Pons (tissue), 1 donor: Measurements from ENCODE around the gene MRPL52.
"Not testable (repeated sequence)": the region's sequence is repeated elsewhere in the genome, so short reads cannot be mapped to it uniquely, and the experiment has no call there.

Experiments used
- DNase-seq: peaks from one replicate; pipeline ENCODE4 v3.0.0-alpha.2; 2016; ENCODE audit warnings: low spot score

Gene MRPL52

GRCh38 chr14:22829661-22830442, at the start of gene MRPL52:
MRPL52 (plus strand) TSS chr14:22829887; CDS start chr14:22829913, 26 bp downstream.
- peak; percentile 94 for DNase-seq

GRCh38 chr14:22780105-22780679, 49.5 kb upstream of the MRPL52 start:
- DNase-seq, result no peak

GRCh38 chr14:22780941-22781300, 48.8 kb upstream of the MRPL52 start:
- no peak for DNase-seq

- DNase-seq, result no peak
Measured at GRCh38 chr14:22781301-22781991, 48.2 kb upstream of the MRPL52 start.

GRCh38 chr14:22786685-22787084, 43.0 kb upstream of the MRPL52 start:
- no peak for DNase-seq

- no peak for DNase-seq
Measured at GRCh38 chr14:22791301-22791700, 38.4 kb upstream of the MRPL52 start.

- DNase-seq, result no peak
Measured at GRCh38 chr14:22792158-22792557, 37.5 kb upstream of the MRPL52 start.

- not testable (repeated sequence) for DNase-seq
Measured at GRCh38 chr14:22793550-22793949, 36.1 kb upstream of the MRPL52 start.

GRCh38 chr14:22793976-22794375, 35.7 kb upstream of the MRPL52 start:
- DNase-seq, result no peak

- no peak for DNase-seq
Measured at GRCh38 chr14:22794551-22794951, 35.1 kb upstream of the MRPL52 start.

- DNase-seq, result no peak
Measured at GRCh38 chr14:22796087-22796707, 33.5 kb upstream of the MRPL52 start.

GRCh38 chr14:22797017-22797917, 32.4 kb upstream of the MRPL52 start:
- no peak for DNase-seq

- DNase-seq, result no peak
Measured at GRCh38 chr14:22798528-22798927, 31.2 kb upstream of the MRPL52 start.

GRCh38 chr14:22800346-22800745, 29.3 kb upstream of the MRPL52 start:
- no peak for DNase-seq

GRCh38 chr14:22801716-22802115, 28.0 kb upstream of the MRPL52 start:
- DNase-seq, result no peak

GRCh38 chr14:22802860-22803686, 26.6 kb upstream of the MRPL52 start:
- no peak for DNase-seq

- DNase-seq, result no peak
Measured at GRCh38 chr14:22803687-22803974, 26.1 kb upstream of the MRPL52 start.

- DNase-seq, result not testable (repeated sequence)
Measured at GRCh38 chr14:22805235-22805634, 24.5 kb upstream of the MRPL52 start.

GRCh38 chr14:22807432-22808087, 22.1 kb upstream of the MRPL52 start:
- no peak for DNase-seq
